HL-60 (cell line): ENCODE results near the gene ATP5MG.
A peak's percentile ranks its signal among the peaks of the same experiment; 100 is the strongest.
"Not testable (repeated sequence)": the region's sequence is repeated elsewhere in the genome, so short reads cannot be mapped to it uniquely, and the experiment has no call there.

Source experiments
- DNase-seq, 2 experiments: peaks; one replicate each; pipeline ENCODE4 v3.0.0-alpha.2; 2010 to 2020; ENCODE audit warnings: low read depth in 1 of 2, low spot score in 1 of 2
- H3K27ac ChIP-seq: fragments of 250-450 bp; sonication (Bioruptor Pico); replicated peaks from 2 replicates; pipeline ENCODE4 v1.5.1; 2020; ENCODE audit warnings: mild to moderate bottlenecking, moderate library complexity
- H3K27me3 ChIP-seq: fragments of 250-450 bp; sonication (Bioruptor Pico); 2 replicates; pipeline ENCODE4 v1.5.1; 2021; ENCODE audit warnings: mild to moderate bottlenecking, moderate library complexity; ENCODE audit not compliant: insufficient read depth, poor library complexity, severe bottlenecking
- H3K4me3 ChIP-seq: replicated peaks from 2 replicates; pipeline ENCODE4 v1.5.1; 2011; ENCODE audit warnings: mild to moderate bottlenecking, control low read depth, low read length; ENCODE audit not compliant: insufficient read depth
- GABPA ChIP-seq: IDR thresholded peaks from 2 replicates; pipeline ENCODE4 v1.6.1; 2012; ENCODE audit warnings: low read depth
- POLR2AphosphoS5 ChIP-seq: IDR thresholded peaks from 2 replicates; pipeline ENCODE4 v1.6.1; 2012; ENCODE audit warnings: low read depth
- REST ChIP-seq: IDR thresholded peaks from 2 replicates; pipeline ENCODE4 v1.6.1; 2012; ENCODE audit warnings: low read depth; ENCODE audit not compliant: insufficient replicate concordance
- SPI1 ChIP-seq: IDR thresholded peaks from 2 replicates; pipeline ENCODE4 v1.6.1; 2012; ENCODE audit warnings: low read depth, mild to moderate bottlenecking, borderline replicate concordance
- TF ChIP-seq, protein P1 (sequence below): IDR thresholded peaks from one replicate; pipeline ENCODE4 v1.5.1; 2011; ENCODE audit warnings: low read length, control low read depth, inconsistent platforms; ENCODE audit not compliant: insufficient read depth

Gene ATP5MG

GRCh38 chr11:118398791-118399559 lies 2.4 kb upstream of the ATP5MG start:
- DNase-seq, result no peak
- TF ChIP-seq GABPA (no peak), SPI1 (no peak), REST (no peak), POLR2AphosphoS5 (no peak)
- TF ChIP-seq, protein P1, sequence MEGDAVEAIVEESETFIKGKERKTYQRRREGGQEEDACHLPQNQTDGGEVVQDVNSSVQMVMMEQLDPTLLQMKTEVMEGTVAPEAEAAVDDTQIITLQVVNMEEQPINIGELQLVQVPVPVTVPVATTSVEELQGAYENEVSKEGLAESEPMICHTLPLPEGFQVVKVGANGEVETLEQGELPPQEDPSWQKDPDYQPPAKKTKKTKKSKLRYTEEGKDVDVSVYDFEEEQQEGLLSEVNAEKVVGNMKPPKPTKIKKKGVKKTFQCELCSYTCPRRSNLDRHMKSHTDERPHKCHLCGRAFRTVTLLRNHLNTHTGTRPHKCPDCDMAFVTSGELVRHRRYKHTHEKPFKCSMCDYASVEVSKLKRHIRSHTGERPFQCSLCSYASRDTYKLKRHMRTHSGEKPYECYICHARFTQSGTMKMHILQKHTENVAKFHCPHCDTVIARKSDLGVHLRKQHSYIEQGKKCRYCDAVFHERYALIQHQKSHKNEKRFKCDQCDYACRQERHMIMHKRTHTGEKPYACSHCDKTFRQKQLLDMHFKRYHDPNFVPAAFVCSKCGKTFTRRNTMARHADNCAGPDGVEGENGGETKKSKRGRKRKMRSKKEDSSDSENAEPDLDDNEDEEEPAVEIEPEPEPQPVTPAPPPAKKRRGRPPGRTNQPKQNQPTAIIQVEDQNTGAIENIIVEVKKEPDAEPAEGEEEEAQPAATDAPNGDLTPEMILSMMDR, result no peak
- Histone ChIP-seq H3K27ac (no peak overlapping the region), H3K27me3 (no peaks in the 10 kb centered on the region), H3K4me3 (no peak overlapping the region)

DNA sequence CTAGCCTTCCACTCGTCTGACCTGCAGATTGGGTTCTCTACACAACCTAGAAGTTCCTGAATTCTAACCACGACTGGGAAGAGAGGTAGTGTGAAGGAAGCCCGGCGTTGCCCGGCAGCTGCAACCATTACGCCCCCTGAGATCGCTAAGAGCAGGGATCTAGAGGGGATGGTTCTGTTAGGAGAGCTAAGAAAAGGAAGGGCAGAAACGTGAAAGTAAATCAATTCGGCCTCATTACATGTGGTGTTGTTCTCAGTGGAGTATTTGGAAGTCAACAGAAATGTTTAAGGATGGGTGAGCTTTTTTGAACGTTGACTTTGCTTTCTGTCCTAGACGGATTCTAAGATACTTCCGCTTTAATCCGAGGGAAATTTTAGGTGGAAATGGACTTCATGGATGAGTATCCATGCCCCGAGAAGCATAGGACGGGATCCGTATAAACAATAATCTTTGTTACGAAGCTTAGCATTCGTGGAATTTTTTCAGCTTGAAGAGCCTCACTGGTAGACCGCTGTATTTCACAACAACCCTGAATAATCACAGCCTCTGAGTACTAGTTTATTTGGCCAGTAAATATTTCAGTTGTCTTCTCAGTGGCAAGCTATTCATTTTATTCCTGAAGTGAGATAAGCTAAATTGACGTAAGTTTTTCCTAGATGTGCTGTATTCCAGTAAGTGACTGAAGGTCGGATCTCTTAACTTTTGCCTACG lies 629 bp downstream of the ATP5MG start:
- Histone ChIP-seq H3K4me3 (peak overlapping the region; percentile 87), H3K27me3 (no peaks in the 10 kb centered on the region), H3K27ac (peak overlapping the region; percentile 96)
- peak in 1 of 2 experiments; percentile 10 for DNase-seq
- 0 out of 2 replicates have a peak, but pooled peaks have one; percentile 15 for TF ChIP-seq GABPA
- no peak; the same call in 1 of the 2 replicates for TF ChIP-seq POLR2AphosphoS5

DNA sequence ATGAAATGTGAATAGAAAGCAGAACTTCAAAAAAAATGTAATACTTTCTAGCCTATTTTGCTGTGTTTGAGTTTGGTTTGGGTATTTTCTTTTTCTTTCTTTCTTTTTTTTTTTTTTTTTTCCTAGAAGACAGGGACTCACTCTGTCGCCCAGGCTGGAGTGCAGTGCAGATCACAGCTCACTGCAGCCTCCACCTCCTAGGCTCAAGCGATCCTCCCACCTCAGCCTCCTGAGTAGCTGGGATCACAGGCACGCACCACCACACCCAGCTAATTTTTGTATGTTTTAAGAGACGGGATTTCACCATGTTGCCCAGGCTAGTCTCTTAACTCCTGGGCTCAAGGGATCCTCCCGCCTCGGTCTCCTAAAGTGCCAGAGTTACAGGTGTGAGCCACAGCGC lies 1.2 kb downstream of the ATP5MG start:
- H3K27ac ChIP-seq, DNase-seq, H3K27me3 ChIP-seq: not testable (repeated sequence)
- H3K4me3 ChIP-seq, result peak overlapping the region; percentile 87

DNA sequence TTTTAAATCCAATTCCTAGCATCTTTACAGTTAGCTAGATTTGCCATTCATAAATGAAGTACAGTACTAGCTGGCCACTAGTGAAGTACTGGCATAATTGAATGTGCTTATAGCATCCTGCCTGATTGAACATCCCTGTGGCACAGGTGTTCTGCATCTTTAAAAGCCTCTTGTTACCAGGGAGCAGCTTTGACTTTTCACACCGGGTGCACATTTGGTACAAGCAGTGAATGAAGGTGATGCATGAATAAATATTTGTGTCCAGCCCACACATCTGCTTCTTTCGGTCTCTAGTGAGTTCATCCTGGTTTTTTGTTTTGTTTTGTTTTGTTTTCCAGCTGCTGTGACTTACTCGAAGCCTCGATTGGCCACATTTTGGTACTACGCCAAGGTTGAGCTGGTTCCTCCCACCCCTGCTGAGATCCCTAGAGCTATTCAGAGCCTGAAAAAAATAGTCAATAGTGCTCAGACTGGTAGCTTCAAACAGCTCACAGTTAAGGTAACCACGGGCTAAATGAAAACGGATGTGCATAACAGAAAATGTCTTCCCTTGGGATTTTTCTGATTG lies 5.3 kb downstream of the ATP5MG start:
- Histone ChIP-seq H3K27ac (no peak overlapping the region), H3K27me3 (no peaks in the 10 kb centered on the region), H3K4me3 (no peak overlapping the region)
- TF ChIP-seq REST (no peak), SPI1 (no peak), GABPA (no peak), POLR2AphosphoS5 (no peak)
- TF ChIP-seq, protein P1, result no peak
- DNase-seq, result no peak
